ENCODE data around the gene PCBP1.

Gene PCBP1

GRCh38 chr2:70116936-70117552, 29.8 kb downstream of the PCBP1 start:
- H3K4me3 Mint-ChIP-seq, result peak overlapping the region in 2 of 3 experiments; percentile 30 to 68
- peak overlapping the region; percentile 91 to 98 (median 94) for H3K27ac Mint-ChIP-seq
- H3K27me3 Mint-ChIP-seq (ENCODE audit: low read depth), result no peaks in the 10 kb centered on the region
- no peaks in the 10 kb centered on the region for H3K36me3 Mint-ChIP-seq (ENCODE audit: low read depth)
- H3K9me3 Mint-ChIP-seq, result no peaks in the 10 kb centered on the region
- peaks cover 76% of the 10 kb centered on the region for H3K4me1 Mint-ChIP-seq
- TF ChIP-seq CTCF (IDR thresholded peaks at IDR 0.05; ENCODE audit: unreplicated experiment in 3 of 3), result no peak

- no peaks in the 10 kb centered on the region for H3K36me3 Mint-ChIP-seq (ENCODE audit: low read depth)
- H3K27ac Mint-ChIP-seq, result peak overlapping the region; percentile 97 to 100 (median 97)
- H3K27me3 Mint-ChIP-seq (ENCODE audit: low read depth), result peaks cover under 1% of the 10 kb centered on the region
- H3K4me3 Mint-ChIP-seq, result peak overlapping the region; percentile 28 to 55 (median 49)
- H3K9me3 Mint-ChIP-seq, result no peaks in the 10 kb centered on the region
- no peak for TF ChIP-seq CTCF (IDR thresholded peaks at IDR 0.05; ENCODE audit: unreplicated experiment in 3 of 3)
- H3K4me1 Mint-ChIP-seq, result peaks cover 73% of the 10 kb centered on the region
These were observed 31.6 kb downstream of the PCBP1 start for GRCh38 chr2:70118798-70119454.

GRCh38 chr2:70121627-70122372, 34.5 kb downstream of the PCBP1 start:
- no peak for TF ChIP-seq CTCF (IDR thresholded peaks at IDR 0.05; ENCODE audit: unreplicated experiment in 3 of 3)
- H3K4me3 Mint-ChIP-seq, result peak overlapping the region in 2 of 3 experiments; percentile 7 to 64
- no peaks in the 10 kb centered on the region for H3K36me3 Mint-ChIP-seq (ENCODE audit: low read depth)
- H3K27me3 Mint-ChIP-seq (ENCODE audit: low read depth), result peaks cover 3% of the 10 kb centered on the region
- H3K4me1 Mint-ChIP-seq, result peaks cover 77% of the 10 kb centered on the region
- H3K9me3 Mint-ChIP-seq, result no peaks in the 10 kb centered on the region
- H3K27ac Mint-ChIP-seq, result peak overlapping the region; percentile 100

GRCh38 chr2:70122470-70122869, 35.2 kb downstream of the PCBP1 start:
- Mint-ChIP-seq H3K4me3 (peak overlapping the region in 2 of 3 experiments; percentile 94), H3K4me1 (peaks cover 74% of the 10 kb centered on the region), H3K36me3 (ENCODE audit: low read depth) (no peaks in the 10 kb centered on the region), H3K9me3 (no peaks in the 10 kb centered on the region), H3K27ac (peak overlapping the region; percentile 100), H3K27me3 (ENCODE audit: low read depth) (peaks cover 3% of the 10 kb centered on the region)
- TF ChIP-seq CTCF (IDR thresholded peaks at IDR 0.05; ENCODE audit: unreplicated experiment in 3 of 3), result no peak

GRCh38 chr2:70123051-70123828, 36.0 kb downstream of the PCBP1 start:
- no peaks in the 10 kb centered on the region for H3K36me3 Mint-ChIP-seq (ENCODE audit: low read depth)
- peak overlapping the region; percentile 94 for H3K4me3 Mint-ChIP-seq
- peaks cover 75% of the 10 kb centered on the region for H3K4me1 Mint-ChIP-seq
- peak overlapping the region; percentile 100 for H3K27ac Mint-ChIP-seq
- peaks cover 3% of the 10 kb centered on the region for H3K27me3 Mint-ChIP-seq (ENCODE audit: low read depth)
- no peaks in the 10 kb centered on the region for H3K9me3 Mint-ChIP-seq
- TF ChIP-seq CTCF (IDR thresholded peaks at IDR 0.05; ENCODE audit: unreplicated experiment in 3 of 3), result no peak

Data from nephron (organoid).